Adrenal gland (tissue), 12 donors: ENCODE measurements around the gene COPB2. TPM values are rescaled to one million over a fixed set of nuclear protein-coding genes. Genes with fewer than 3 reads are reported as not detected.
A peak's percentile ranks its signal among the peaks of the same experiment; 100 is the strongest.

Experiments used
- DNase-seq, 7 donors: peaks; one replicate each; pipeline ENCODE4 v3.0.0-alpha.2; 2019 to 2020
- H3K27ac ChIP-seq, 5 donors: fragments of 200-600 bp; sonication (generic) in 4 of 5; 1 replicate in 3 of 5; 2 replicates in 2 of 5; pipeline versions ENCODE4 v1.5.1 to v1.8.0; 2016 to 2020; ENCODE audit warnings: mild to moderate bottlenecking in 1 of 5
- H3K27me3 ChIP-seq: fragments of 200-600 bp; 2 replicates; pipeline ENCODE4 v1.8.0; 2021
- H3K36me3 ChIP-seq, 2 donors: fragments of 200-600 bp; replicated peaks in 1 of 2; 1 replicate in 1 of 2; 2 replicates in 1 of 2; pipeline versions ENCODE4 v1.5.1 to v1.8.0; 2018 to 2022
- H3K4me1 ChIP-seq, 2 donors: fragments of 200-600 bp; replicated peaks in 1 of 2; 1 replicate in 1 of 2; 2 replicates in 1 of 2; pipeline versions ENCODE4 v1.5.1 to v1.8.0; 2018 to 2021
- H3K4me3 ChIP-seq, 4 donors: fragments of 200-600 bp; sonication (generic) in 3 of 4; one replicate each; pipeline ENCODE4 v1.5.1; 2016 to 2018
- H3K9me3 ChIP-seq, 3 donors: fragments of 200-600 bp; sonication (generic) in 1 of 3; replicated peaks in 1 of 3; 1 replicate in 2 of 3; 2 replicates in 1 of 3; pipeline versions ENCODE4 v1.5.1 to v1.8.0; 2016 to 2021
- POLR2A ChIP-seq, 2 donors: fragments of 450-650 bp; IDR thresholded peaks; one replicate each; pipeline ENCODE4 v1.6.1; 2017; ENCODE audit warnings: antibody characterized with exemption in 2 of 2, mild to moderate bottlenecking in 2 of 2, moderate library complexity in 1 of 2
- WGBS, 4 donors: extraction: QIAGEN DNeasy Blood & Tissue Kit in 2 of 4; methylation state at CpG; one replicate each; pipeline versions ENCODE4 v1.1.5 to v1.1.7; 2013 to 2017; 5-methylcytosine and 5-hydroxymethylcytosine counted together
- intact Hi-C, 2 donors: fragments of 100-400 bp; cut with DNase I; formaldehyde crosslinking; loops; one replicate each; pipeline versions ENCODE4 v1.14.1 to v1.15.0; 2022 to 2023
- polyA plus RNA-seq, 3 donors: library from polyadenylated mRNA; stranded (reverse); fragments of 200-250 nt in 2 of 3; fragments of 350-450 nt in 1 of 3; fragmentation: Illumina TruSeq in 1 of 3; extraction: RNeasy Lipid Tissue Mini Kit (QIAGEN cat#74804) in 1 of 3; gene quantifications; one replicate each; pipeline ENCODE4 v1.2.3, GENCODE V29; 2013 to 2014
- total RNA-seq, 9 donors: library from RNA; depleted of rRNA in 4 of 9; stranded (reverse); fragments of >200 nt in 4 of 9; fragments of 120-200 nt in 1 of 9; fragmentation: NEBNext Ultra II Directional in 1 of 9; extraction: Animal tissue kit (Norgen Biotek cat#: 25700) in 1 of 9; gene quantifications; one replicate each; pipeline versions ENCODE4 v1.1.0 to v1.2.4, GENCODE V29; 2013 to 2023
- TF ChIP-seq, protein P1 (sequence below), 6 experiments: fragments of 450-650 bp in 4 of 6; fragments of 200-600 bp in 2 of 6; sonication (generic) in 1 of 6; IDR thresholded peaks; 1 replicate in 5 of 6; 2 replicates in 1 of 6; pipeline versions ENCODE4 v1.5.1 to v1.8.0; 2016 to 2021; ENCODE audit warnings: antibody characterized with exemption in 6 of 6, mild to moderate bottlenecking in 2 of 6, moderate library complexity in 1 of 6
- donor health status: healthy with polysubstance abuse.
- donor health status: Bipolar disorder and iron deficiency.
- donor health status: DM: yes; HTN: yes; CAD: no.
- donor health status: DM: no; HTN: no; CAD: no.
- donor health status: DM: no; HTN: no; CAD: no.
- donor health status: DM: yes; HTN: yes; CAD: no.

COPB2 gene
- total and polyA plus RNA-seq, 12 donors = 28.1 to 192 (median 126) TPM

- Histone ChIP-seq H3K9me3 (no peaks in the 10 kb centered on the region), H3K27ac (no peak overlapping the region), H3K36me3 (peaks cover 0 to 100% of the 10 kb centered on the region in 2 donors), H3K4me1 (peaks cover 0 to 4% of the 10 kb centered on the region in 2 donors), H3K27me3 (no peaks in the 10 kb centered on the region), H3K4me3 (no peak overlapping the region)
- no peak for TF ChIP-seq POLR2A (IDR thresholded peaks at IDR 0.05)
- TF ChIP-seq, protein P1, sequence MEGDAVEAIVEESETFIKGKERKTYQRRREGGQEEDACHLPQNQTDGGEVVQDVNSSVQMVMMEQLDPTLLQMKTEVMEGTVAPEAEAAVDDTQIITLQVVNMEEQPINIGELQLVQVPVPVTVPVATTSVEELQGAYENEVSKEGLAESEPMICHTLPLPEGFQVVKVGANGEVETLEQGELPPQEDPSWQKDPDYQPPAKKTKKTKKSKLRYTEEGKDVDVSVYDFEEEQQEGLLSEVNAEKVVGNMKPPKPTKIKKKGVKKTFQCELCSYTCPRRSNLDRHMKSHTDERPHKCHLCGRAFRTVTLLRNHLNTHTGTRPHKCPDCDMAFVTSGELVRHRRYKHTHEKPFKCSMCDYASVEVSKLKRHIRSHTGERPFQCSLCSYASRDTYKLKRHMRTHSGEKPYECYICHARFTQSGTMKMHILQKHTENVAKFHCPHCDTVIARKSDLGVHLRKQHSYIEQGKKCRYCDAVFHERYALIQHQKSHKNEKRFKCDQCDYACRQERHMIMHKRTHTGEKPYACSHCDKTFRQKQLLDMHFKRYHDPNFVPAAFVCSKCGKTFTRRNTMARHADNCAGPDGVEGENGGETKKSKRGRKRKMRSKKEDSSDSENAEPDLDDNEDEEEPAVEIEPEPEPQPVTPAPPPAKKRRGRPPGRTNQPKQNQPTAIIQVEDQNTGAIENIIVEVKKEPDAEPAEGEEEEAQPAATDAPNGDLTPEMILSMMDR (IDR thresholded peaks at IDR 0.05) = no peak
- WGBS, 4 donors = 81 to 92% (median 89%) methylated on average over 2 of the region's 2 CpGs
- DNase-seq = no peak
- intact Hi-C loops = no loop called here
These were observed 28.2 kb downstream of the COPB2 start for GRCh38 chr3:139361276-139361675.

DNA sequence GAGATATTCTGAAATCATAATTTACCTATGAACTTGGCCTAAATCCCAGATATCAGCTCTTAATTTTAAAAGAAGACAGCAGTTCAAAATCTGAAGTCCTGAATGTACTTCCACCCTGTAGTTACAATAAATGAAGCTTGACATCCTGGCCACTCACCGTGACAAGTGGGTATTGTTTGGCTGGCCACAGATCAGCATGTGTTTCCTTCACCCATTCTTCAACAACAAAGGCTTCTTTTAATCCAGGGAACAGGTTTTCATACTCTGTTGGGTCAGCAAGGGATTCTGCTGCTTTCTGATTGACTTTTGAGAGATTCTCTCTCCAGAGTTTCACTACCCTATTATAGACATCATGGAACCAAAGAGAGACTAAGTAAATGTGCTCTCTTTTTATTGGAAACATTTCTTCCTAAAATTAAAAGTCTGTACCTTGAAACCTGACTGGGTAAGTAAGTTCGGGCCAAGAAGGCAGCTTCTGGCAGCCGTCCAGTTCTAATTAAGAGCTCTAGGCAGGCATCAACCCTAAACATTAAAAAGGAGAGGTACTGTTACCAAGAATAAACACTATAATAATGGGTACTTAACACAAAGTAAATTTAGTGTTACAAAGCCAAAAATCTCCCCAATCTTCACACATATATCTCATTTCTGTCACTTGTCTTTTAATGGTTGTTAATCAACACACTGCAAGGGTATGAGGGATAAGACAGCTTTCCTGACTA lies 30.4 kb downstream of the COPB2 start:
- no peak for TF ChIP-seq POLR2A (IDR thresholded peaks at IDR 0.05)
- TF ChIP-seq, protein P1 (IDR thresholded peaks at IDR 0.05) = no peak
- DNase-seq = peak in 1 of 7 donors; percentile 13
- Histone ChIP-seq H3K4me1 (no peaks in the 10 kb centered on the region), H3K9me3 (no peaks in the 10 kb centered on the region), H3K27ac (no peak overlapping the region), H3K27me3 (no peaks in the 10 kb centered on the region), H3K4me3 (no peak overlapping the region), H3K36me3 (peaks cover 0 to 100% of the 10 kb centered on the region in 2 donors)
- 77 to 79% (median 78%) methylated on average over 3 of the region's 3 CpGs for WGBS, 4 donors
- intact Hi-C loops = no loop called here

- intact Hi-C loops = no loop called here
- no peak for DNase-seq
- H3K36me3 ChIP-seq = peaks cover 0 to 100% of the 10 kb centered on the region in 2 donors
- TF ChIP-seq, protein P1 (IDR thresholded peaks at IDR 0.05) = no peak
- TF ChIP-seq POLR2A (IDR thresholded peaks at IDR 0.05) = no peak
- no peaks in the 10 kb centered on the region for H3K27me3 ChIP-seq
- no peaks in the 10 kb centered on the region for H3K4me1 ChIP-seq
- no peak overlapping the region for H3K4me3 ChIP-seq
- no peaks in the 10 kb centered on the region for H3K9me3 ChIP-seq
- no peak overlapping the region for H3K27ac ChIP-seq
- 79 to 91% (median 87%) methylated on average over 4 of the region's 4 CpGs for WGBS, 4 donors
These were observed 31.5 kb downstream of the COPB2 start for GRCh38 chr3:139357899-139358298.

DNA sequence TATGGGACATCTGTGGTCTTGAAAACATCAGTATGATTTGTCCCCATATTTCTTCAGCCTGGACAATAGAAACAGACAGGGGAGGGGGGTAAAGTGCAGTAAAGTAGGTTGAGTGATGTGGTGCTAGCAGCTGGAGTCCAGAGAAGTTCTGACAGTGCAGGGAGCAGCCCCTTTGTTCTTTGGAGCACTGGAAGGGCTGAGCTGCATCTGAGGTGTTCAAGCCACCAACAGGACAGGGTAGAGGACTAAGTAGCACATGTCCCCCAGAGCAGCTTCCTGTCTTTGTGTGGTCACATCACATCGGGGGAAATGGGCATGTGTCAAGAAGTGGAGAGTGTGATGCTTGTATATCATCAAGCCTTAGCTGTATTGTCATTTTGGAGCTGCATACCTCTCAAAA lies 33.6 kb downstream of the COPB2 start:
- no peak for TF ChIP-seq POLR2A (IDR thresholded peaks at IDR 0.05)
- TF ChIP-seq, protein P1 (IDR thresholded peaks at IDR 0.05) = no peak
- Histone ChIP-seq H3K9me3 (no peaks in the 10 kb centered on the region), H3K27ac (peak overlapping the region in 1 of 5 donors; percentile 35), H3K4me1 (no peaks in the 10 kb centered on the region), H3K4me3 (no peak overlapping the region), H3K27me3 (no peaks in the 10 kb centered on the region), H3K36me3 (peaks cover 0 to 100% of the 10 kb centered on the region in 2 donors)
- DNase-seq = no peak
- intact Hi-C loops = no loop called here
- WGBS, 4 donors = 52 to 89% (median 63%) methylated on average over 1 of the region's 1 CpG
